NCI-H524 (cell line): ENCODE data around the gene UBXN11.
"Not testable (repeated sequence)": the region's sequence is repeated elsewhere in the genome, so short reads cannot be mapped to it uniquely, and the experiment has no call there.

Experiments used
- DNase-seq, 2 experiments: peaks; one replicate each; lab custom pipeline; 2025; lab: John Stamatoyannopoulos, UW

The UBXN11 gene

DNA sequence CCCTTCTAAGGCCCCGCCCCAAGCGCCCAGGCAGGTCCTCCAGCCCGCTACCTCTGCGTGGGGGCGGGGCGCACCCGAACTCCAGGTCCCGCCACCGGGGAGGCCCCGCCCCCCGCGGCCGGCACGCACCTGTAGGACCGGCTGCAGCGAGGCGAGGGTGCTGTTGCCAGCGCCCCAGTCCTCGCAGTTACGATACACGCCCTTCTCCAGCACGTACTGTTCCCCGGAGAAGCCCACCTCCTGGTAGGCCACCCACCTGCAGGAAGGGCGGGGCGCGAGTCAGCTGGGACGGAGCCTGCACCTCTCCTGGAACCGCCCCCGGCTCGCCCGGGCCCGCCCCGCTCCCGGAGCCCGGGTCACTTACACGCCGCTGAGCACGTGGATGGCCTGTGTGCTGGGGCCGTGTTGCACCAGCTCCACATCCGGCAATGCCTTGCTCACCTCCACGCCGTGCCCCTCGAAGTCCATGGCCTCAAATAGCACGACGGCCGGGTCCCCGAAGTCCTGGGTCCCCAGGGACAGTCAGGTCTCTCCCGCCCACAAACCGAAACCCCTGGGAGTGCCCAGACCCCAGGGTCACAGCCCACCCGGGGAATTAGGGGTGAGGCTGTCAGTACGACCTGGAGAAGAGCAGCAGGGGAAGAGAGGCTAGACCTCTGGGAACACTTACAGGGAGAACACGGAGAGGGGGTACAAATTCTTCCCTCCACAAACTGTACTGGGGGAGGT is 30.2 kb upstream of the UBXN11 start:
- peak in 1 of 2 experiments; percentile 45 for DNase-seq

DNA sequence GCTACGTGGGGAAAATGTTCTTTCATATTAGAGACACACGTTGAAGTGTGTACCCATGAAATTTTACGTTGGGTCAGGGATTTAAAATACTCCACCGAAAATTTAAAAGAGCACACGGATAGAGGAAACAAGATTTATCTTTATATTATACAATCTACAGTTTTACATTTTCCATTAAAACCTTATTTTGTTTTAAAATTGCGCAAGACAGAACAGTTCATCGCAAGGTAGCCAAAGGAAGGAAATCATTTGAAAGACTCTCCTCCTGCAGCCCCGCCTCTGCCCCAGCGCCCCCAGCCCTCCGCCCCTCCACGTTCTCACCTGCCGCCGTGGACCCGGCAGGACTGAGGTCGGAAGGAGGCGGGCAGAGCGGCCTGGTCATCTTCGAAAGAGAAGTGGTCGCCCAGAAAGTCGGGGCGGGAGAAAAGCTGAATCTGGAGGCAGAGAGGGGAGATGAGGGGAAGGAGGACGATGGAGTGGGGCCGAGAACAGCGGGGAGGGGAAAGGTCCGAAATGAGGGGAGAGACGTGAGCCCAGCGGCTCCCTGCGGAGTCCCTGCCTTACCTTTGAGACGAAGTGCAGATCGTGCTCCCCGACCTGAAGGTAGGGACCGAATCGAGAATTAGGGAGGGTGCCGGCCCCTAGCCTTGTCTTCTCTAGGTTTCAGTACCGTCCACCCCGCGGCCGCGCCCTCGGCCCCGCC is 29.5 kb upstream of the UBXN11 start:
- peak in 1 of 2 experiments; percentile 45 for DNase-seq

- DNase-seq, result not testable (repeated sequence)
Measured at GRCh38 chr1:26333312-26333711, 26.9 kb upstream of the UBXN11 start.

DNA sequence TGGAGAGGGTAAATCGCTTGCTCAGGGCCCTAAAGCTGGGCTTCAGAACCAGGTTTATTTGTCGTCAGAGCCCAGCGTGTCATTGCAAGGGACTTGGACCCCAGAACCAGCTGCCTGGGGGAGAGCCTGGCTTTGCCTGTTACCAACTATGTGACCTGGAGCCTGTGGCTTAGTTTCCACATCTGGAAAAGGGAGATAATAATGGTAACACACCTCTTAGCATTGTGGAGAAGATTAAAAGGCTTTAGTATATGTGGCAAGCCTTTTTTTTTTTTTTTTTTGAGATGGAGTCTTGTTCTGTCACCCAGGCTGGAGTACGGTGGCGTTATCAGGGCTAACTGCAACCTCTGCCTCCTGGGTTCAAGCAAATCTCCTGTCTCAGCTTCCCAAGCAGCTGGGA is 23.8 kb upstream of the UBXN11 start:
- DNase-seq, result no peak

- not testable (repeated sequence) for DNase-seq
Measured at GRCh38 chr1:26329380-26329779, 22.9 kb upstream of the UBXN11 start.

GRCh38 chr1:26328597-26328996 is 22.2 kb upstream of the UBXN11 start:
- no peak for DNase-seq

DNA sequence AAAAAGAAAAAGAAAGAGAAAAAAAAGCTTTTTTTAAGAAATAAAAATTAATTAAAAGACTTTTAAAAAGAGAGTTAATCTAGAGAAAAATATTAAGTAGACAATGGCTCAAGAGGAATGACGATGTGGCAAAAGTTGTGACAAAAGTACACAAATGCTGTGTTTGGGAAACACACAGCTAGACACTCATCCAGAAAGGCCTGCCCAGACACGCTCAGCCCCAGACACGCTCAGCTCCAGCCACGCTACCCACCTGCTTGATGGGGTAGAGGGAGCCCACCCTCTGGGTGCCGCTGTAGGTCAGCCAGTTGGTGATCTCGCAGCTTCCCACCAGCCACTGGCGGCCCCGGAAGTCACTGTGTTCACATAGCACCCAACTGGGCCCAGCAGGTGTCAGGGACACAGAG is 21.5 kb upstream of the UBXN11 start:
- DNase-seq, result peak; percentile 12 to 59

DNA sequence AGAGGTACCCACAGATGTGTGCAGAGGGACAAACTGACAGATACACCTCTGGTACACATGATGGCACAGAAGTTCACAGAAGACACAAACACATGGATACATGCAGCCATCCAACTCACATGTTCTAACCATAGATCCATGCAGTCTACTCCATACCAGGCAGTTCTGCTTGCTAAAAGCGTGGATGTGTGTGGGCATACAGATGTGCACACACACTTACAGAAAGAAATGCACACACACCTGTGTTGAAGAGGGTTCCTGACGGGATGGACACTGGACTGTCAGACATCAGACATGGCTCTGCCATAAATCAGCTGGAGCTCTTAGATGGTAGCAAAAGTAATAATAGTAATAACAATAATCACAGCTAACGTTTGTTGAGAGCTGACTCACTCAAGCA is 18.1 kb upstream of the UBXN11 start:
- no peak for DNase-seq

DNA sequence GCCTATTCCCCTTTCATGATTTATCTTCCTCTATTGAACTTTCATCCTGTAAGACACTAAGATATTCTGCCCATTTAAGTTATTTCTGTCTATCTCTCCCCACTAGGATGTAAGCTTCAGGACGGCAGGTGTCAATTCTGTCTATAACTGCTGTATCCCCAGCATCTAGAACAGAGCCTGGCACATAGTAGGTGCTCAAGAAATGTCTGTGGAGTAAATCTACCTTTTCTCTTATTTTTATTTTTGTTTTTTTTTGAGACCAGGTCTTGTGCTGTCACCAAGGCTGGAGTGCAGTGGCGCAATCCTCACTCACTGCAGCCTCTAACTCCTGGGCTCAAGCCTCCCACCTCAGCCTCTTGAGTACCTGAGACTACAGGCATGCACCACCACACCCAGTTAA is 16.9 kb upstream of the UBXN11 start:
- DNase-seq, result no peak

GRCh38 chr1:26322042-26322331 is 15.6 kb upstream of the UBXN11 start:
- no peak for DNase-seq

GRCh38 chr1:26321315-26322041 is 15.0 kb upstream of the UBXN11 start:
- peak; percentile 48 to 79 for DNase-seq

GRCh38 chr1:26320896-26321295 is 14.5 kb upstream of the UBXN11 start:
- DNase-seq, result no peak

DNA sequence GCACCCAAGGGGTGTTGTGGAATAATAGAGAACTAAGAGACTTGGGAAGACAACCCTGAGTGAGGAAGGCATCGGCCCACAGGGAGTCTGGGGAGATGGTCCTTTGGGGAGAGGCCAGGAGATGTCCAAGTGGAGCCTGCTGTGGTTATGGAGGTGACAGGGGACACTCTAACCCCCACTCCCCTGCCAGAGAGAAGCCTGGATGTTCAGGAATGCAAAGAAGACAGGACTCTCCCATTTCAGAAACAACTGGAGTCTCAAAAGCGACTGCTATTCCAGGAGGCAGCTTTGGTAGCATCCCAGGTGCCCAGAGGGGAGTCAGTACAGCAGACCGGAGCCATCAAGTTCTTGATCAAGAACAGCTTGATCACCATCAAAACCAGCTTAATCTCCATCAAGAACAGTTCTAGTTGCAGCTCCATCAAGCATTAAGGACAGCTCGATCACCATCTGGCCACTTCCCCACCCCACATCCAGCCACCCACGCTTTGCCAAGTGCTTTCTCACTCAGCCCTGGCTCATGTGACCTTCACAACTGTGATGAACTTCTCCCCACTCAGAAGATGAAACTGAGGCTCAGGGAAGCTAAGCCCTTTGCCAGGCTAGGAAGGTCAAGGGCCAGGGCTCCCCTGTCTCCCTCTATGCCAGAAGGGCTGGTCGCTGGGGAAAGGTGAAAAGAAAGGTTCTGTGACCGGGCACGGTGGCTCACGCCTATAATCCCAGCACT is 12.1 kb upstream of the UBXN11 start:
- DNase-seq, result peak in 1 of 2 experiments; percentile 47

DNA sequence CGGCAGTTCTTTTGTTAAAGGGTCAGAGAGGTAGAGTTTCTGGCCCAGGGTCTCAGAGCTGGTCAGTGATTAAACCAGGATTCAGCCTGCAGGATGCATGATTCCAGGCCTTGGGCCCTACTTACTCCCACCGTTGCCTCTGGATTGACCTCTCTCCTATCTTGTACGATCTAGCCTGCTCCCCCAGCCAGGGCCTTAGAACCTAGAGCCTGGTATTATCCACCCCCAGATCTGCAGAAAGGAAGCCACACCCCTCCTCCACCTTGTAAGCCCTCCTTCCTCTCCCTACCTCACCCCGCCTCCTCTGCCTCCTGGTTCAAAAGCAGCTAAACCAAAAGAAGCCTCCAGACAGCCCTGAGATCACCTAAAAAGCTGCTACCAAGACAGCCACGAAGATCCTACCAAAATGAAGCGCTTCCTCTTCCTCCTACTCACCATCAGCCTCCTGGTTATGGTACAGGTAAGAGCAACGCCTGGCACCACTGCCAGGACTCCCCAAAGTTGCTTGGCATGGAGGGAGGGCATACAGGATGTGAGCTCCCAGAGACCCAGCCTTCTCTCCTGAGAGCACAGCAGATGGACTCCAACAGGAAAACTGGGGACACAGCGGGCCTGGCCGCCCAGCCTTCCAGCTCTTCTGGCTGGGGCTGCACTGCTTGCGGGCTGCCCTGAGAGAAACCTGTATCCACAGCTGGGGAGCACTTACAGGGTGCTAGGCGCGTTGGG is 11.3 kb upstream of the UBXN11 start, which contains the start of gene CD52:
CD52 (plus strand) TSS at position 347 of the 726 bp plus-strand sequence; CDS start at position 407, 60 bp downstream.
- no peak for DNase-seq

DNA sequence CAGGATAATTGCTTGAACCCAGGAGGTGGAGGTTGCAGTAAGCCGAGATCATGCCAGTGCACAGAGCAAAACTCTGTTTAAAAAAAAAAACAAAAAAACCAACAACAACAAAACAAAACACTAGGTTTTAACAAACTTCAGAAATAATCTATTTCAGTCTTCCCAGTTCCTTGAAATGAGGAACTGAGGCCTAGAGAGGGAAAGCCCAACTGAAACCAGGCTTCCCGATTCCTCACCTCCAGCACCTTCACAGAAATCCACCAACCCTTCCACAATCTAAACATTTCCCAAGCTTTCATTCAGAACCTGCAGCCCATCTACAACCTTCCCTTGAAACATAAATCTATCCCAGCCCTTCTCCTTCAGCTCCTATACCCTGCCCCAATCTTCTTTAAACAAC is 10.7 kb upstream of the UBXN11 start:
- no peak for DNase-seq

- no peak for DNase-seq
Measured at GRCh38 chr1:26315874-26316850, 9.7 kb upstream of the UBXN11 start.

DNA sequence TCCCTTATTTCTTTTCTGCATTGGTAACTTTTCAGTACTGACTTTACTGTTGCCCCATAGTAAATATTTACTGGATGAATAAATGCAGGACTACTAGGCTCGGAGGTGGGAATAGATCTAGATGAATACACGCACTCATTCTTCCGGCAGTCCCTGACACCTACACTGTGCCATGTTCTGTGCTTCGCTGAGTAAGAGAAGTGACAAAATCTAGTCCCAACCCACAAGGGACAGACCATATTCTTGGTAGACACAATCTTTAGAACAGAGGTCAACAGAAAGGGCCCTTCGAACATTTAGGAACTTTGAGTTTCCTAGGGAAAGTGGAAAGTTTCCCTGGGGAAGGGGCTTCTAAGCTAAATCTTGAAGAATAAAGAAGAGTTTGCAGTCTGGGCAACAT is 8.1 kb upstream of the UBXN11 start:
- DNase-seq, result no peak

GRCh38 chr1:26307966-26308899 is 1.8 kb upstream of the UBXN11 start:
- not testable (repeated sequence) for DNase-seq

DNA sequence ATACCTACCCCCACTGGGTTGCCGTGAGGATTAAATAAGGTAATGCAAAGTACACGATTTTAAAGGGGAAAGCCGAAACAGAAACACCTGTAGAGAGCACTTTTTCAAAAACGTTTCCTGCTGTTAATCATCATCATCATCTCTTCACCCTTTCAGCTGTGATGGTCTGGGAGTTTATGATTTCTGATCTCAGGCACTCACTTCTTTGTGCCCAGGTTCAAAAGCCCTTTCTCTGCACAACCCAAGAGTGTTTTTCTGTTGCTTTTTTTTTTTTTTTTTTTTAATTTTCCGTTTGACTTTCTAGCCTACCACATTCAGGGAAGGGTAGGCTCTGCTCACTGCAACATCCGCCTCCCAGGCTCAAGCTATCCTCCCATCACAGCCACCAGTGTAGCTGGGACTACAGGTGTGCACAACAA is 936 bp upstream of the UBXN11 start:
- DNase-seq, result no peak
